GM12864 (cell line): ENCODE results near the gene RIPOR1.

Source experiments
- DNase-seq: peaks from one replicate; pipeline ENCODE4 v3.0.0-alpha.2; 2011; ENCODE audit warnings: low read depth
- H3K4me3 ChIP-seq: 2 replicates; pipeline ENCODE4 v1.5.1; 2011; ENCODE audit warnings: mild to moderate bottlenecking, low read depth, low read length, control low read depth
- TF ChIP-seq, protein P1 (sequence below): IDR thresholded peaks from 2 replicates; pipeline ENCODE4 v1.5.1; 2011; ENCODE audit warnings: low read depth, mild to moderate bottlenecking, moderate library complexity, low read length, control low read depth, inconsistent platforms; ENCODE audit errors: missing control alignments

RIPOR1 gene

DNA sequence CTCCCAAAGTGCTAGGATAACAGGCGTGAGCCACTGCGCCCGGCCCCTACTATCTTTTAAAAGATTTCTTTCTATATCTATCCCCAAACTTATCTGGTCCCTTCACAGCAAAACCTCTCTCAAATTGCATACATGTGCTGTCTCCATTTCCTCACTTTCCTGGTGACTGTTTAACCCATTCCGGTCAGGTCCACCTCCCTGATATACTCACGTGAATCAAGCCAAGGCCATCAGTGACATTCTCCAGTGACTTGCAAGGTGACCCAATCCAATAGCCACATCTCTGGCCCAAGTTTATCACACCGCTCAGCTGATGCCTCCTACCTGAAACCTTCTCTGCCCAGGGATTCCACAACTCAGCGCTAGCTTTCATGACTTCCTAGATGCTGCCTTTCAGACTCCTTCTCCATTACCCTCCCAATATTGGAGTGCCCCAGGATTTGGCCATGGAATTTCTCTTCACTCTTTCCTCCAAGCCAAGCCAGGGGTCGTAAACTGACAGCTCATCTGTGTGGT is 32.3 kb downstream of the RIPOR1 start:
- H3K4me3 ChIP-seq: peak overlapping the region; percentile 73
- TF ChIP-seq, protein P1, sequence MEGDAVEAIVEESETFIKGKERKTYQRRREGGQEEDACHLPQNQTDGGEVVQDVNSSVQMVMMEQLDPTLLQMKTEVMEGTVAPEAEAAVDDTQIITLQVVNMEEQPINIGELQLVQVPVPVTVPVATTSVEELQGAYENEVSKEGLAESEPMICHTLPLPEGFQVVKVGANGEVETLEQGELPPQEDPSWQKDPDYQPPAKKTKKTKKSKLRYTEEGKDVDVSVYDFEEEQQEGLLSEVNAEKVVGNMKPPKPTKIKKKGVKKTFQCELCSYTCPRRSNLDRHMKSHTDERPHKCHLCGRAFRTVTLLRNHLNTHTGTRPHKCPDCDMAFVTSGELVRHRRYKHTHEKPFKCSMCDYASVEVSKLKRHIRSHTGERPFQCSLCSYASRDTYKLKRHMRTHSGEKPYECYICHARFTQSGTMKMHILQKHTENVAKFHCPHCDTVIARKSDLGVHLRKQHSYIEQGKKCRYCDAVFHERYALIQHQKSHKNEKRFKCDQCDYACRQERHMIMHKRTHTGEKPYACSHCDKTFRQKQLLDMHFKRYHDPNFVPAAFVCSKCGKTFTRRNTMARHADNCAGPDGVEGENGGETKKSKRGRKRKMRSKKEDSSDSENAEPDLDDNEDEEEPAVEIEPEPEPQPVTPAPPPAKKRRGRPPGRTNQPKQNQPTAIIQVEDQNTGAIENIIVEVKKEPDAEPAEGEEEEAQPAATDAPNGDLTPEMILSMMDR: no peak
- DNase-seq: no peak

DNA sequence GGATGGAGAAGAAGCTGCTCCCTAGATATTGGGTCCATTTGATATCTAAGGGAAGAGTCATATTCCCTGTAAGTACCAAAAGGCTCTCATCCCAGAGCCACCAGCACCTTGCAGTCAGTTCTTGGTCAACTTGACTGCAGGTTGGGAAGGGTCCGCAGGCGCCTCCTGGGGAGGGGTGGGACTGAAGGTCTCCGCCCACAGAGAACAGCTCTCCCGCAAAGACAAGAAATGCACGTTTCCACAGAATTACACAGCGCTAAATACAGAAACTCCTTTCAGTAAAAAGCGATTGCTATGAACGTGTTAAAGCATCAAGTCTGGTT is 32.8 kb downstream of the RIPOR1 start:
- peak overlapping the region; percentile 73 for H3K4me3 ChIP-seq
- TF ChIP-seq, protein P1: no peak
- no peak for DNase-seq

DNA sequence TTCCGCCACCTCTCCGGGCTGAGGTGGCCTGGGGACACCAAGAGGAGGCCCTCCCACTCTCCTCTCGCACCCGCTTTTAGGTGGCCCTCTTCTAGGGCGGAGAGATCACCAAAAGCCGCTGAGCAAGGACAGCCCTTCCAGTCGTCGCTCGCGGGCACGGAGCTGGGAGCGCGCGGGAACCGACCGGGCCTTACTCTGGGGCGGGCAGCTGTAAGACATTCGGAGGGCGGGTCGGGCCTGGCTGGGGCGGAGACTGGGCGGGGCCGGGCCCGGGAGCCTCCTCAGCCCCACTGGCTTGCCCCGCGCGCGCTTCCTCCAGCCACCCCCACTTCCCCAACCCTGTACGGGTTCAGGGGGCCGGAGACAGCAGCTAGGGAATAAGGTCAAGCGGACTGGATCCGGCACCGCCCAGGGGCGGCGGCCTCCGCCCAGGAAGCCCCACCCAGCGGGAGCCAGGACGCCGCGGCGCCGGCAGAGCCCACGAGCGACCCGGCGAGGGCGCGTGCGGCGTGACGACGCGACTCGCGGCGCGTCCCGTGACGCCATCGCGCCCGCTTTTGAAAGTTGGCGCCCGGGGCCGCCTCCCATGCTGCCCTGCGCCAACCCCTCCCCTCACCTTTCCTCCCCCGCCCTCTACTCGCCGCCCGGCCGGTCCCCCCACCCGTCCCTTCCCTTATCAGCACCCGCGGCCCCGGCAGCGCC is 33.3 kb downstream of the RIPOR1 start:
- DNase-seq: peak; percentile 91
- H3K4me3 ChIP-seq: peak overlapping the region; percentile 97
- TF ChIP-seq, protein P1: no peak

DNA sequence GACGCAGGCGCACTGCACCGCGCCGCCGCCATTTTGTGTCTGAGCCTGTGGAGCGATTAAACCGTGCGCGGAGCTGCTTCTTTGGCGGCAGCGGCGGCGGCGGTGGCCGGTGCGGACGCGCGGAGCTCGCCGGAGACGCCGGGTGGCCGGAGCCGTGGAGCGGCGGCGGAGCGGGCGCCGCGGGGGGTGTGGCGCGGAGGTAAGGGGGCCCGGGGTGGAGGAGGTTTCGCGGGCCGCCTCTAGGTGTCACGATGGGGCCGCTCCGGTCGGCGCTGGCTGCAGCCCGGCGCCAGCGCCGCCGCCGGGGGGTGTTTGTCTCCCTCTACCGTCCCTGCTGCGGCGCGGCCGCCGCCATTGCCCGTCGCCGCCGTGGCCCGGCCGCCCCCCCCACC is 33.9 kb downstream of the RIPOR1 start, which contains the start of gene CTCF:
TSS of gene CTCF (plus strand) at position 1 of the 392 bp plus-strand sequence. CDS start 48,307 bp downstream, outside the sequence.
- no peak for DNase-seq
- TF ChIP-seq, protein P1: peak; percentile 68
- H3K4me3 ChIP-seq: peak within 1 kb of the TSS; percentile 97

DNA sequence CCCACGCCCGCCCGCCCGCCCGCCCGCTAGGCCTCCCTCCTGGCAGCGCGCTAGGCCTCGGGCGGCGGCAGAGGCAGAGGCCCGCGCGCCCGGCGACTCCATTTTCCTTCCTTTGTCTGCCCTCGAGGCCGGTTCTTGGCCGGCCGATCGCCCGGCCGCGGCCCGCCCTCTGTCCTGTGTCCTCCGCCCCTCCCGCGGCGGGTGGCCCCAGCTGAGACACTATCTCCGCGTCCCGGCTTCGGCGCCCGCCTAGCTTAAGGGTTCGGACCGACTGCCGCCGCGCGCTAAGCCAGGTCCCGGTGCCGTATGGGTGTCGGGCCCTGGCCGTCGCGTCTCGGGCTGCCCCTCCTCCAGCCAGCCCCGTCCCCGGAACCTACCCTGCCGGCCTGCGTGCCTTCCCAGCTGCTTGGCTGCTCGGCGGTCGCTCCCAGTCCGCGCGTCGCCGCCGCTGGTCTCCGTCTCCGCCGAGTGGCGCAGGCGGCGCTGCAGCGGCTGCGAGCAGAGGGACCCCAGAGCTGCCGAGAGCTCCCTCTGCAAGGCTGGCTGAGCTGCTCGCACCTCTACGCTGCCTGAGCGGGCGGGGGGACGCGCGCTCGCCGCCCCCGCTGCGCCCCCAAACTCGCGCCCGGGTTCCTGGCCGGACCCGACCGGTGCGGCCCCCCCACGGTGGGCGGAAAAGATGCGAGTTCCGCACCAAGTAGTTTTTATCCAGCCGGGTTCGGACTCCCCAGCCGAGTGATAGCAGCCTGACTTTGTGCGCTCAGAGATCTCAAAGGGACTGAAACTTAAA is 34.5 kb downstream of the RIPOR1 start:
- peak overlapping the region; percentile 97 for H3K4me3 ChIP-seq
- TF ChIP-seq, protein P1: peak; percentile 10
- no peak for DNase-seq

DNA sequence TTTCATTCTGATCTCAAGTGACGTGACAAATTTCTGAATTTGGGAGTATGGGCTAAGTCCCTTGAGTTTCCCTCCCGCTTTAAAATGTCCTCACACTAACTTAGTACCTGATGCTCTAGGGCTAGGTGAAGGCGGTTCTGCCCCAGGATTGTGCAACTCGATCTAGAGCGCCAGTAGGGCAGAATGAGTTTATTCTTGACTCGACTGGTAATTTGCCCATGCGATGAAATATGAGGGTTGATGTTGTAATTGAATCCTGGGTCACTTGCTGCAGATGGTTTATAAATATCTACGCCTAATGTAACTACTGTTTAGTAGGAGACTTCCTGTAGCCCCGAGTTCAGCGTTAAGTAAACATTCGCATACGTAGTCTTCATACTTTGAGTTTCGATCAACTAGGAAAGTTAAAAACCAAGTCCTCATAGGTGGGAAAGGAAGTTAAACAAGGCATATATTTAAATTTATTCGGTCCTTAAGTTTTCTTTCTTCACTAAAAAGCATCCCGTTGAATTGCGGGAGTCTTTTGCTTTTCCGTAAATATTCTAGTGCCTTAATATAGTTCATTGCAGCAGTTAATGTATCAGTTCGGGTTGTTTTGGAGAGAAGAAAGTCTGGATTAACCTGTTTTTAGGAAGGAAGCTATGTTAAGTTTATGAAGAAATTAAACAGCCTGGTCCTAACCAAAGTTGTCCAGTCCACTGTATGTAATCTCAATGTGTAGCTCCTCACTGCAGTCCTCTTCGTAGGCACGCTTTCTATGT is 35.3 kb downstream of the RIPOR1 start:
- TF ChIP-seq, protein P1: no peak
- H3K4me3 ChIP-seq: peak overlapping the region; percentile 97
- DNase-seq: no peak
